Measurements from ENCODE around the gene MMP24.
"Not testable (repeated sequence)": the region's sequence is repeated elsewhere in the genome, so short reads cannot be mapped to it uniquely, and the experiment has no call there.

DNA sequence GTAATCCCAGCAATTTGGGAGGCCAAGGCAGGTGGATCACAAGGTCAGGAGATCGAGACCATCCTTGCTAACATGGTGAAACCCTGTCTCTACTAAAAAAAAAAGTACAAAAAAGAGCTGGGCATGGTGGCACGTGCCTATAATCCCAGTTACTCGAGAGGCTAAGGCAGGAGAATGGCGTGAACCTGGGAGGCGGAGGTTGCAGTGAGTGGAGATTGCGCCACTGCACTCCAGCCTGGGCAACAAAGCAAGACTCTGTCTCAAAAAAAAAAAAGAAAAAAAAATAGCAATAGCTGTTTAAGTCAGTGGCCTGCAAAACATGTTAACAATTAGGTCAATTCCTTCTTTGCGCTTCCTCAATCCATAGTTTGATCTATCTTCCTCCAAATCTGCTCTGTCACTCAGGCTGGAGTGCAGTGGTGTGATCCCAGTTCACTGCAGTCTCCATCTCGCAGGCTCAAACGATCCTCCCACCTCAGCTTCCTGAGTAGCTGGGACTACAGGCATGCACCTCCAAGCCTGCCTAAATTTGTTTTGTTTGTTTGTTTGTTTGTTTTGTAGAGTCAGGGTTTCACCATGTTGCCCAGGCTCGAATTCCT is 39.7 kb upstream of the MMP24 start:
- TF ChIP-seq, protein P1, sequence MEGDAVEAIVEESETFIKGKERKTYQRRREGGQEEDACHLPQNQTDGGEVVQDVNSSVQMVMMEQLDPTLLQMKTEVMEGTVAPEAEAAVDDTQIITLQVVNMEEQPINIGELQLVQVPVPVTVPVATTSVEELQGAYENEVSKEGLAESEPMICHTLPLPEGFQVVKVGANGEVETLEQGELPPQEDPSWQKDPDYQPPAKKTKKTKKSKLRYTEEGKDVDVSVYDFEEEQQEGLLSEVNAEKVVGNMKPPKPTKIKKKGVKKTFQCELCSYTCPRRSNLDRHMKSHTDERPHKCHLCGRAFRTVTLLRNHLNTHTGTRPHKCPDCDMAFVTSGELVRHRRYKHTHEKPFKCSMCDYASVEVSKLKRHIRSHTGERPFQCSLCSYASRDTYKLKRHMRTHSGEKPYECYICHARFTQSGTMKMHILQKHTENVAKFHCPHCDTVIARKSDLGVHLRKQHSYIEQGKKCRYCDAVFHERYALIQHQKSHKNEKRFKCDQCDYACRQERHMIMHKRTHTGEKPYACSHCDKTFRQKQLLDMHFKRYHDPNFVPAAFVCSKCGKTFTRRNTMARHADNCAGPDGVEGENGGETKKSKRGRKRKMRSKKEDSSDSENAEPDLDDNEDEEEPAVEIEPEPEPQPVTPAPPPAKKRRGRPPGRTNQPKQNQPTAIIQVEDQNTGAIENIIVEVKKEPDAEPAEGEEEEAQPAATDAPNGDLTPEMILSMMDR (conservative IDR thresholded peaks at IDR 0.05 in 1 of 2, IDR thresholded peaks at IDR 0.05 in 1 of 2; ENCODE audit: low read depth in 1 of 2, low read length in 2 of 2), result not testable (repeated sequence)
- TF ChIP-seq EZH2 (IDR thresholded peaks at IDR 0.05; ENCODE audit: low read length, missing control alignments), result not testable (repeated sequence)

Measured in fibroblast of lung (primary cell).